ENCODE results near the gene CD44.

The CD44 gene

DNA sequence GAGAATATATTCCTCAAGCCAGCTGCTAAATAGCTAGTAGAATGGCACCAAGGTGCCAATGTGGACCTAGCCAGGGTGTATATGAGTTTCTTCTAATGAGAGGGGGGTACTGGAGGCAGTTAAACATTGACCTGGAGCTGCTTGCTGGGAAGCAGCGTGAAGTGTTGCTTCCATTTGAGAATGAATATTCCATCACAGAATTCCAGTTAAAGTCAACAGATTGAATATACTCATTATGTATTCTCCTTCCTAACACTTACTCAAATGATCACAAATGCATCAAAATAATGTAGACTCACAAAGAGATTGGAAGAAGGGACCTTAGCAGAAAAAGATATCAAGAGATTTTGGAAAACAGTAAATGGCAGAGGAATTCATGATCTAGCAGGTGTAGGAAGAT lies 102.1 kb downstream of the CD44 start:
- DNase-seq: no peak

DNA sequence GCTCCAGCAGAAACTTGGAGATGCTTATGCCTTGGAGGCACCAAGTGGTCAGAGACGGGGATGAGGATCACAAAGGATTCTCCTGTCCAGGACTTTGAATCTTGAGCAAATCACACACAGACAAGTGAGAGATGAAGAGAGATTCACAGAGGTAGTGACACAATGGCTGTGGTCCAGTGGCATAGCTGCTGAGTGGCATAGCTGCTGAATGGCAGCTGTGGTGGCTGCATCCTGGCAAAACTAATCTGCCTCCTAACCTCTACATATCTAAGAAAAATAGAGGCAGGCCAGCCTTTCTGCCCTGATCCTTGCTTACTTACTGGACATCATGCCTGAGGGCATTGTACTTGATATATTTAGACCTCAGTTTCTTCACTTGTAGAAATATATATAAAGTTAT lies 102.6 kb downstream of the CD44 start:
- DNase-seq: no peak

DNA sequence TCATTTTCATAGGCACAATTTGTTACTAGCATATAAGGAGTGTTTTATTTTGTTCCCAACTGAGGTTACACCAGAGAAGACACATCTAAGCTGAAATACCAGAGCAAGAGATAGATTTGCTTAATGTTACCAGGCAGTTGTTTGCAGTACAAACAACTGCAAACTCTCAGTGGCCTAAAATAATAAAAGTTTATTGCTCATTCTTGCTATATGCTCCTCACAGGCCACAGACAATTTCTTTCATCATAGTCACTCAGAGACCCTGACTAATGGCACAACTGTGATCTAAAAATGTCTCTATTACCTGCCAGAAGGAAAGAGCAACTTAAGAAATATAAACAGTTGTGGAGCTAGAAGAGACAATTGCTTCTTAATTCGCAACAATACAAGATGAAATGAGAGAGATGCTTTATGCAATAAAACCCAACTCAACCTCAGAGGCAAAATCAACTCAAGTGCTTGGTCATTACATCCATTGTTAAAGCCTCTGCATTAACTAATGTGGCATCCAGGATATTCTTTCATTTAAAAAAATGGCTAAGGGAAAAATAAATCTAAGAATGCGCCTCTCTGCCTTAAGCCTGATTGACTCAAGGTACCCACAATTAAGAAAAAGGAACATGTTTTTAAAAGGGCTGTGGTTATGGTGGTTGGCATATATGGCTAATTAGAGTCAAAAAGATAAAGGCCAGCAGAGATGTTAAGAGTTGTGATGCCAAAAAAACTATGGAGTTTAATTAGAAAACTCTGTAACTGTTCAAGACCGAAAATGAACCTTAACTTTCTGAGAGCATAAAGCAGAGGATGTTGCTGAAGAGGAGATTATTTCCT lies 103.7 kb downstream of the CD44 start:
- DNase-seq: no peak

DNA sequence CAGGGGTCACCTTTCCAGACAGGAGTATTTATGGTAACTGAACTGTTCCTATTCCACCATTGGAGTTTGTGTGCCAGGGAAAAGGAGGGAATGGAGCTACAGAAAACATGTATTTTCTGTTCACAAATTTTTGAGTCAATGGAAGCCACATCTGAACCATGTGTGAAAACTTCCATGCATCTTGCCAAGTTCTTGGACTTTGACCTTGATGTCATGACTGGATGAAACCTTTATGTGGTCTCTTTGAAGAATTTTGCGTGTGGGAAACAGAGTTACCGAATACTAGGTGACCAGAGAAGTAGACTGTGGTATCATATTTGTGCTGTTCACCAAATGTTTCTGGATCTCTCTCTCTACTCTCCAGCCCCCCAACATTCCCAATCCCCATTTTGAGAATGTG lies 104.8 kb downstream of the CD44 start:
- no peak for DNase-seq

DNA sequence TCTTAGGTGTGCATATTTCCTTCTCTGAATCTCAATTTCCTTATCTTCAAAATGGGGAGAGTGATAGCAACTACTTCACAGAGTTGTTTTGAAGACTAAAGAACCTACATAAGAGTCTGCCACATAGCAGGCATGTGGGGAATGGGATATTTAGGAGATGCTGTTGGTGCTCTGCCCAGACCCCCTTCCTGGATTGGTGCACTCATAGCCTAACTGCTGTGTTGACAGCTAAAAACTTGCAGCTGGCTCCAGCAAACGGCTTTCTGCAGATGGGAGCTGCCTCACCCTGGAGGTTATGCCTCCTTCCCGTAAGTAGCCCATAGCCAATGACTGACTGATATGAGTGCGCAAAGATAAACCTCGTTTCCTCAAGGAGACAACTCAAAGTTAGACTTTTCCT lies 106.1 kb downstream of the CD44 start:
- no peak for DNase-seq

DNA sequence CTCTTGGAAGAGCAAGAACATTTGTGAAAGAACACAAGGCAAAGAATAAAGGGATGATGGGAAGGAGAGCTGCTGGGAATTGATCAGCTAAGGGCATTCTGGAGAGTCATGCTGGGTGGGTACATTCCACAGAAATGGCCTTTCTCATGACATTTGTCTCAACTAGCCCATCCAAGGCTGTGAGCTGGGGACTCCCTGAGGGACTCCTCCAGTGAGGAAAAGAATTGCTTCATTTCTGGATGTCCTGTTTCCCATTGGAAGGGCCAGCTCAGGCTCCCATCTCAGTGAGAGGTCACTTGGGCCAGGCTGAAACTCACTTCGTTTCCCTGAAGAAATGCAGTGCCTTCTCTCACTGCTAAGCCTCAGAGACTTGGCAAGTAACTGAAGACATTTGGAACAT lies 106.8 kb downstream of the CD44 start:
- no peak for DNase-seq

DNA sequence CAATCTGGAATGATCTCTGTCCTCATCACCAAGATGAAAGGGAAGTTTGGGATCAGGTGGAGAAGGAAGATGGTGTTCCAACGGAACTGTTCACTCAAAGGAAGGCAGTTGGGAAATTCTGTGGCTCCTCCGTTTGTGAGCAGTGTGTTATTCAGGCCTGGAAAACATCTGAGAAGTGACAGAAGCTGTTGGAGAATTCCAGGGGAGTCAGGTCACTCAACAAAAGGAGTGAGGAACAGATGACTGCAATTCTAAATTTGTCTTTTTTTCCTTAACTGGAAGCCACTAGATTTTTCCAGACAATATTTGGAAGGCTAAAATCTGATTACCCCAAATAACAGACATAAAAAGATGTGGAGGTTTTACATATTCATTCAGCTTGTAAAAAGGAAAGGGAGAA lies 107.8 kb downstream of the CD44 start:
- DNase-seq: no peak

DNA sequence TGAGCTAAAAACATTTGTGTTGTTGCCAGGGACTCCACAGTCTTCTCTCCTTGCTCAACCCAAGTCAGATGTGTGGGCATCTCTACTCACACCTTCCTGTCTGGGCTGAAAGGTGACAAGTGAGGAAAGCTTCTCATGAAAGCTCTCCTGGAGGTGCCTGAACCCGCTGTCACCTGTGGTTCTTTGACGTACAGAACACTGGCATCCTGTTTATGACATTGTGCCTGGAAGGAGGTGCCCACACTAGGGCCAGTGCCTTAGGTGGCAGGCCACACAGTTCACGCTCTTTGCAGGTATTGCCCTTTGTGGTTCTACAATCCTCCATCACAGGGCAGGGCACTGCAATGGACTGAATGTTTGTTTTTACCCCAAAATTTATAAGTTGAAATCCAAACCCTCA lies 108.5 kb downstream of the CD44 start:
- DNase-seq: no peak

DNA sequence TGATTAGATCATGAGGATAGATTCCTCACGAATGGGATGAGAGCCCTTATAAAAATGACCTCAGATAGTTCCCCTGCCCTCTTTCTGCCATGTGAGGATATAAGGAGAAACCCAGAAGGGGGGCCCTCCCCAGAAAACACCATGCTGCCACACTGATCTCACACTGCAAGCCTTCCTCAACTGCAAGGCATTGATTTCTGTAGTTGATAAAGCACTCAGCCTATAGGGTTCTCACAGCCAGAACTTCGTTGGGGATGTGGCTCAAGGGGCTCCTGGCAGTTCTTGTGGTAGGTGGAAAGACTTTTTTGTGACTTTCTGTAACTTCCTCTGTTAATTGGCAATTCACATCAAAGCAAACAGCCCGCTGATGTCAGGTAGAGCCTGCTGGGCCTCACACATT lies 108.9 kb downstream of the CD44 start:
- DNase-seq: no peak

DNA sequence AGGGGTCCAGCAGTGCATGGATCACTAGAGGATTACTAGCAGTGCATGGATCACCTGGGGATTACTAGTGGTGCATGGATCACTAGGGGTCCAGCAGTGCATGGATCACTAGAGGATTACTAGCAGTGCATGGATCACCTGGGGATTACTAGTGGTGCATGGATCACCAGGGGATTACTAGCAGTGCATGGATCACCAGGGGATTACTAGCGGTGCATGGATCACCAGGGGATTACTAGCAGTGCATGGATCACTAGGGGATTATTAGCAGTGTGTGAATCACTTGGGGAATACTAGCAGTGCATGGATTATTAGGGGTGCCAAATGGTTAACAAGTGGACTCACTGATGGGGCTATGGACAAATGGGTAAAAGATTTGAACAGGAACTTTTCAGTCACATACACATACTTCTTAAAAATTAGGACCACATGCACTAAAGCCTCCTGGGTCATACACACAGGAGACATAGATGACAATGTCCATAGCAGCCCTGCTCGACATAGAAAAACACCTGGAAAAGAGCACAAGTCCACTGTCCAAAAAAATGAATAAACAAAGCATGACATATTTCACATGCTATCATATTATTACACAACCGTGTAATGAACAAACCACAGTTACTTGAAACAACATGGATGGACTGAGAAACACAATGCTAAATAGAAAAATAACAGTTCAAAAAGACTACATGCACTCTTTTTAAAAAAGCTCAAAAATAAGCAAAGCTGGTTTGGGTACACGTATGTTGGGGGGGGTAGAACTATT lies 109.8 kb downstream of the CD44 start:
- no peak for DNase-seq

DNA sequence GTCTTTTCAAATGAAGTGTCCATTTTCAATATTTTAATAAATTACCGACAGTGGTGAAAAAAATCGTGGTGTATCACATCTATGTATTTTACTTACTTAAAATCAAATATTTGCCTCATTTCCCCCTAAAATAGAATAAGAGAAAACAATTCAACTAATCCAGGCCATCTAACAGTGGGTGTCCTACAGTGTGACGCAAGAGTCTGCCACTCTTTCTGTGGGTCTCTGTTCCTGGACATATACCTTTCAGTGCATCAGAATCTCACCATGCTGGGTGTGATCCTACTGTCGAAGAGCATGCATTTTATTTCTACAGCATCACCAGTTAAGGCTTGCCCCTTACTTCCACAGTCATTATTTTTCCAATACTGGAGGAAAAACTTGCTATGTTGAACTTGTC lies 111.2 kb downstream of the CD44 start:
- DNase-seq: no peak

DNA sequence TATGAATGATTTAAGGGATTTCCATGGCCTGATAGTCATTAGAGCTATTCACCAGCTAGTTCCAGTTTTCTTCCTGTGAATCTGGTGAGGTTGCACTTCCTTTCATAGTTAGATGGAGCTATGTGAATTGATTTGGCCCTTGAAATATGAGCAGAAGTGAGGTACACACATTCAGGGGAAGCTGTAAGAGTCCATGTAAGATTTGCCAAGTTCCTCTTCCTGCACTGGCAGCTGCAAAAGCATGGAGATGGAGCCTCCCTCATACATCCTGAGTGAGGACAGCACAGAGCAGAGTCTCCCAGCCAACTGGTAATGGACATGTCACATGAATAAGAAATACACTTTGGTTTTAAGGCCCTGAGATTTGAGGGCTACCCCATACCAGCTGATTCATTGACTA lies 111.7 kb downstream of the CD44 start:
- no peak for DNase-seq

DNA sequence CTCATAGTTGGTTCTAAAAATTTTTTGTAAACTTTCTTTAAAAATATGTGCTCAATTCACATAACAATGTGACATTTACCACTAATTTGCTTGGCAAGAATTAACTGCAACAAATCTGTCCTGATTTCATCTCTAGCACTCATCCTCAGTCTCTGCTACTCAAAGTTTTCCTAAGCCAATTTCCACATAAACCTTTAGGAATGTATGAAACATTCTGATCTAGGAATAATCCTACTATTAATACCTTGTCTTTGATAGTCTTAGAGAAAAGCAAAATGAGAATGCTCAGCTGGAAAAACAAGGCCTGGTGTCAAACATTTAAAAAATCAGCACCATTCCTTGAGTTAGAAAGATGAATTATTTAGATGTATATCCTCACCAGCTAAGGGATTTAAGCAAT lies 114.3 kb downstream of the CD44 start:
- DNase-seq: no peak

DNA sequence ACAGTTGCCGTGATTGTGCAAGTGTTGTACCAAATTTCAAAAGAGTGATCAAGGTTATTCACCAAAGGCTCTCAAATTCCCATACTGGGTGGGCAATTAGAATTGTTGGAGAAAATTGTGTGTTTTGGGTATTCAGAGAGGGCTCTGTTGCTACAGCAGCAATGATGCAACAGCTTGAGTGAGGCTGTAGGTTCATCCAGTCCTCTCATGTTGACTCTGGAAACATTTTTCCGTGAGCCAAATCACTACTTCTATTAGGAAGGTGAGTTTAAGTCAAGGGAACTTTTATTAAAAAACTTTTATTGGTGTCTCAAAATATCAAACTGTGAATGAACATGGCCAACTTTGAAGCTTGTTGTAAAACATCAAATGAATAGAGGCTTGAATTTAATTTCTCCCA lies 116.5 kb downstream of the CD44 start:
- no peak for DNase-seq

DNA sequence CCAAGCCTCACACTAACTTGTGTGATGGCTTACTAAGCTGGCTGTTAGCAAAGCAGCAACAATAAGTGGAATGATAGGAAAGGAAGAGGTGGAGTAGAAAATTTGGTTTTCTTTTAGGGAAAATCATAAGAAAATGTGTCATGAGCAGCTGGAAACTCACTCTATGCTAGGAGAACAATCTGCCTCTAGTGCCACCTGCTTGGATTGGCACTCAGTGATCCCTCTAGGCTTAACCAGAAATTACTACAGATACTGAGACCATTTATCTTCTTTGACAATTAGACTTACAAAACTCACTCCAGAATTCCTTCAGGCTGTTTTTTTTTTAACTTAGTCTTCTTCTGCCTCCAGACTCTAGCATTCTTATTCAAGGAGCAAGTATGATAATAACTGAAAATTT lies 117.3 kb downstream of the CD44 start:
- no peak for DNase-seq

DNA sequence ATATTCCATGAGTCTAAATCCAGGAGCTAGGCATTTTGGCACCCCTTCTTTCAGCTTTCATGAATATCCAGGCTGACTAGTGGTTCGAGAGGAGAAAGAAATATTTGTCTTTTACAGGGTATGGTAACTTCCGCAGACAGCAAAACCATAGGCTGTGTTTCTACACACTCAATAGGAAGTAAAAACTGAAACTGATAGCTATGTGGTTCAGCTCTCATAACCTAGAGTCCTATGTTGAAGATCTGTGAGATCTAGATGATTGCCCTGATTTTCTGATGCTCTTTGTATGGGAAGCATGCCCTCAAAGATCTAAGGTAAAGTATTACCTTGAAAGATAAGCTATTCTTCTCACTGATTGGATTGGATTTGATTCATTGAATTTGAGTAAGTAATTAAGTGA lies 118.3 kb downstream of the CD44 start:
- DNase-seq: no peak

DNA sequence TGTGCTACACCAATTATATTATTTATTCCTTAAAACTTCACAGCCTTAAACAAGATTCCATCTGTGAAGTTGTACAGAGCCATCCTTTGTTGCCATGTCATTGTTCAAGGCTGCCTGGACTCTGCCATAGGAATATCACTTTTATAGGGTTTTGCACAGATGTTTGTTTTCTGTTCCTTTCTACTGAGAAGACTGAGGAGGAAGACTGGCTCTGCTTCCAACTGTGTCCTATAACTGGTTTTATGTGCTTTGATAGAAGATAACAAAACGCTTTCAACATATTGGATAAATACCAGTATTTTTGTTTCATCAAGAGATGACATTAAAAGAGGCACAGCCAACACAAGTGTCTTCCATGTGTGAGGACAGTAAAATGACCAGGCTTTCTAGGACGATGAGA lies 120.6 kb downstream of the CD44 start:
- DNase-seq: no peak

DNA sequence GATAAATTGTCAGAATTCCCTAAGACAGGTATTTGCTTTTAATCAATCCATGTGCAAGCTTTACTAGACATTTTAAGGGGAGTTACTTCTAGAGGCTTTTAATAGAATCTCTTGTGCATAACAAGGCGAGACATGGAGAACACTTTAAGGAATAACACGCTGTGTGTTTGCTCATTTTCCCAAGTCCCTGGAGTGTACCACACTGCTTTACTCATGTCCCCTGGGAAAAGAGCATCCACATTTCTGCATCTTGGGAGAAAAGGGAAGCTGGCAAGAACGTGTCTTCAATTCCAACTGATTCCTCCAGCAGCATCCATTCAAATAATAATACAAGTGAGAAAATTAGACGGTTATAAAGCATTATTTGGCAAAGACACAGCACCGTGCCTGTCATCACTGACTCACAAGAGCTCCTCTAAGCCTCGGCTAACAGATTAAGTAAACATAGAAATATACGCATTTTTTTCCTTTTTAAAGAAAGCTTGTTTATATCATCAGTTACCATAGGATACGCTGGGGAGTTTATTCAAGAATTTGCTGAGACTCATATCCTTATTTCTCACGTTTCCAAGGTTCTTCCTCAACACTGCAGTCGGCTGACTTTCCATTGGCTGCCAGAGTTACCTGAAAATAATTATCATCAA lies 121.5 kb downstream of the CD44 start:
- no peak for DNase-seq

DNA sequence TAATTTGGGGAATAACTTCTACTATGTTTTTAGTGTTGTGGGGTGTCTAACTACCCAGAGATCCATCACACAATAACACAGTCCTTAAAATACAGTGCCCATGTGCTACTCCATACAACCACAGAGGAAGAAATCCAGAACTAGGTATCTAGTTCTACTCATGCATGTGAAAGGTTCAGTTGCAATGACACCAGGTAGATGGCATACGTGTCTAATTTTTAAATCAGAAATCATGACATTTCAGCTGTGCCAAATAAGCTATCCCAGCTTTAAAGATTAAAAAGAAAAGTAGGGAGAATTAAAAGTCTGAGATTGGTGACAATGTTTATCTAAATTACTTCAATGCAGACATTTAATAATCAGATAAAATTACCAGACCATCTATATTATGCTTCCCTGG lies 122.2 kb downstream of the CD44 start:
- DNase-seq: no peak

DNA sequence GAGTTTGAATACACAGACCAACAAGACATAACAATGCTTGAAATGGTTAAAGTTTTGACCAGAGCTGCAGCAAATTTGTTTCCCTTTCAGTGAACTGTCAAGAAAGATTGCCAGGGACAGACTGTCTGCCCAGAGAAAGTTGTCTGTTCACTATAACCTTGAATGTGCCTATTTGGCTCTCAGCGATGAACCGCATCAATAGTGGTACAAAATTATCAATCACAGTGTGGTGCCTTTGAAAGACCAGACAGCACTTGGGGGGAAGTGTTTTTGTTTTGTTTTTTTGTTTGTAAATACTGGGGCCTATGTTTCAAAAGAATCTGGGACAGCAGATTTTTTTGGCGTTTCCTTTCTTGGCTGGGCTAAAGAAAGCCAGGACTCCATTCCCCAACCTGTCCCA lies 123.1 kb downstream of the CD44 start:
- DNase-seq: no peak

DNA sequence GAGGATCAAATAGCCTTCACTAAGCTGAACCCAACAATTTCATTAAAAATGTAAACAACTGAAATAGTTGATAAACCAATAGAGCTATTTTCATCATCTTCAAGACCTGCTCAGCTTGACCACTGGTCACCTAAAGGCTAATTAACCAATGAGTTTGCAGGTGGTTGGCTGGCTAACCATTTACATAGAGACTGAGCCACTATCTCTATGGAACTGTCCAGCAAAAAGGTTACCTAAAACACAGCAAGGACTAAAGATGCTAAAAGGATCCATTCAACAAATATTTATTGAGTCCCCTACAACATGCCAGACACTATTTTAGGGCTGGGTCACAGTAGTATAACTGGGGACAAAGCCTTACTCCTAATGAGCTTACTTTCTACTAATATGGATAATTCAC lies 123.8 kb downstream of the CD44 start:
- no peak for DNase-seq

DNA sequence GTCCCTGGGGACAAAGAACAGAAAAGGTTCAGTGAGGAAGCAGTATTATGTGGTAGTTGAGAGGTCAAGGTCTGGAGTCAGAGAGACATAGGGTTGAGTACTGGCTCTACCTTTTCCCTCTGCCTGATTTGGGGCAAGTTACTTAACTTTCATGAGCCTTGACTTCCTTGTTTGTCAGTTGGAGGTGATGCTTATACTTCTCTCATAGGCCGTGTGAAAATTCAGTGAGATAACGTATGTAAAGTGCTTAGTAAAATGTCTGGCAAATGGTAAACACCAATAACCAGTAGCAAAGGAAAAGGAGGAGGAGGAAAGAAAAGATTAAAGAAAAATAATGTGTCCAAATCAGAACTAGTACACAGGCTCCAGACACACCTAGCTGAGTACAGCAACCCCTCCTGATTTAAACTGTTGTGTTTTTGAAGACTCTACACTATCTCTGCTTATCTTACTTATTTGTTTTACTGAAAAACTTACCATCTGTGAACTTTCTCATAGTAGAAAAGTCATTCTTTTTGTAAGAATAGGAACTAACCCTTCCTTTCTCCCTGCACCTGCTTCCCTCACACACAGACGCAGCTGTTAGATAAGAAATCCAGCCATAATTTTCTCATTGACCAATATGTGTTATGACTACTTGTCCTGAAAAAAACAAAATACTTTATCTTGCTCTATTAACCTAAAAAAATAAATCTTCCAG lies 126.9 kb downstream of the CD44 start:
- no peak for DNase-seq

DNA sequence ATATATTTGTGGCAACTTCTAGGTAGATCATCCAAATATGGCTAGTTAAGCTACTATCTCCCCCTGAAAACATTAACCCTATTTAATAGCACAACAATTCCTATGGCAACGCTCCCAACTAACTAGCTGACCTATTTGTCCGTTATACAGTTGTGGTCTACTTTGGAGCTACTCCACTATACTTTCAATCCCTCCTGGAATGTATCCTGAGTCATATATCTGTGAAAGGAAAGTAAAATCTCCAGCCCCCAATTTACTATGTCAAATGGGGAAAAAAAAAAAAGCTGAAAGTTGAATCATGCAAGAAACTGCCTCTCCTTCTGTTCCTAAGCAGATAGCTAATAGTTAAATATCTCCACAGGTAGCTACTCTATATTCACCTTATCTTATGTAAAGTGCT lies 128.5 kb downstream of the CD44 start:
- no peak for DNase-seq

DNA sequence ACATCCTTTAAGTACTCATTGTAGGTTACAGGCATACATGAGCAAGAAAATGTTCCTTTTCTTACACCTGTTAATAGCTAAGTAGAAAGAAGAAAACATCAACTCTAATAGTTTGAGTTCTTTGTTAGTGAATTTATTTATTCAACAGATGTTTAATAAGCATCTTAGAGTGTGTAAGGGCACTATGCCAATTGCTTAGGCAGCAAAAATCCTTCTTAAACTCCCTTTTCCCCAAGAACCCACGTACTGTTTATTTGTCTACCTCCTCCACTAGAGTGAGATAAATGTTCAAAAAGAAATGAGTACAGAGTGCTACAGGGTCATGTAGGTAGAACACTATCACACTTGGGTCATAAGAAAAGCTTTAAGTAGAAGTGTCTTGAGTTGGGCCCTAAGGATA lies 131.4 kb downstream of the CD44 start:
- no peak for DNase-seq
